MM.1S (cell line): ENCODE results near the gene ITGA3.
A peak's percentile ranks its signal among the peaks of the same experiment; 100 is the strongest.

Experiments
- DNase-seq: peaks from one replicate; pipeline ENCODE4 v3.0.0-alpha.2; 2015
- H2AFZ ChIP-seq: fragments of 300-600 bp; sonication (generic); 2 replicates; pipeline ENCODE4 v1.6.0; 2016; ENCODE audit warnings: antibody characterized with exemption, low read length
- H3F3A ChIP-seq: fragments of 300-600 bp; sonication (generic); 2 replicates; pipeline ENCODE4 v1.6.1; 2016; ENCODE audit warnings: mild to moderate bottlenecking, antibody characterized with exemption, low read length, moderate library complexity, mixed read lengths; ENCODE audit not compliant: insufficient read depth
- H3K27ac ChIP-seq: fragments of 300-600 bp; sonication (generic); 2 replicates; pipeline ENCODE4 v1.5.1; 2016; ENCODE audit warnings: mild to moderate bottlenecking, low read length
- H3K27me3 ChIP-seq: fragments of 300-600 bp; sonication (generic); replicated peaks from 2 replicates; pipeline ENCODE4 v1.6.0; 2016; ENCODE audit warnings: low read length; ENCODE audit not compliant: insufficient read depth
- H3K36me3 ChIP-seq: fragments of 300-600 bp; sonication (generic); replicated peaks from 2 replicates; pipeline ENCODE4 v1.6.1; 2016; ENCODE audit warnings: mild to moderate bottlenecking, low read length, mixed read lengths; ENCODE audit not compliant: insufficient read depth
- H3K4me1 ChIP-seq: fragments of 300-600 bp; sonication (generic); 2 replicates; pipeline ENCODE4 v1.6.1; 2016; ENCODE audit warnings: low read length, mixed read lengths
- H3K4me2 ChIP-seq: fragments of 300-600 bp; sonication (generic); 2 replicates; pipeline ENCODE4 v1.6.0; 2016; ENCODE audit warnings: low read depth, low read length
- H3K4me3 ChIP-seq: fragments of 300-600 bp; sonication (generic); 2 replicates; pipeline ENCODE4 v1.5.1; 2016; ENCODE audit warnings: low read length, mixed read lengths
- H3K79me2 ChIP-seq: fragments of 300-600 bp; sonication (generic); 2 replicates; pipeline ENCODE4 v1.6.1; 2016; ENCODE audit warnings: mixed run types, low read length, mixed read lengths
- H3K9ac ChIP-seq: fragments of 300-600 bp; sonication (generic); 2 replicates; pipeline ENCODE4 v1.6.1; 2016; ENCODE audit warnings: low read length, mixed read lengths
- H3K9me2 ChIP-seq: fragments of 300-600 bp; sonication (generic); replicated peaks from 2 replicates; pipeline ENCODE4 v1.6.1; 2016; ENCODE audit warnings: mild to moderate bottlenecking, low read length, mixed read lengths; ENCODE audit not compliant: insufficient read depth
- H3K9me3 ChIP-seq: fragments of 300-600 bp; sonication (generic); replicated peaks from 2 replicates; pipeline ENCODE4 v1.6.1; 2016; ENCODE audit warnings: mild to moderate bottlenecking, low read length, mixed read lengths; ENCODE audit not compliant: insufficient read depth
- H4K20me1 ChIP-seq: fragments of 300-600 bp; sonication (generic); 2 replicates; pipeline ENCODE4 v1.6.1; 2016; ENCODE audit warnings: mild to moderate bottlenecking, low read length, moderate library complexity, mixed read lengths; ENCODE audit not compliant: insufficient read depth
- CTCF ChIP-seq: fragments of 300-600 bp; sonication (generic); IDR thresholded peaks from 2 replicates; pipeline ENCODE4 v1.5.1; 2016; ENCODE audit warnings: antibody characterized with exemption, low read length, mixed read lengths
- EZH2 ChIP-seq: fragments of 300-600 bp; sonication (generic); optimal IDR thresholded peaks from 2 replicates; pipeline ENCODE3; 2017; ENCODE audit warnings: low read depth, mild to moderate bottlenecking, antibody characterized with exemption, low read length, mixed read lengths
- EZH2phosphoT487 ChIP-seq: fragments of 300-600 bp; sonication (generic); IDR thresholded peaks from 2 replicates; pipeline ENCODE4 v1.6.1; 2018; ENCODE audit warnings: antibody characterized with exemption, low read length

The ITGA3 gene

GRCh38 chr17:50076591-50077235 is 20.8 kb downstream of the ITGA3 start:
- Histone ChIP-seq H3K4me3 (no peak overlapping the region), H3K9ac (no peak overlapping the region), H4K20me1 (no peaks in the 10 kb centered on the region), H3K4me2 (no peak overlapping the region), H3K27ac (no peak overlapping the region), H3K36me3 (no peaks in the 10 kb centered on the region), H3K9me3 (no peaks in the 10 kb centered on the region), H3K27me3 (no peaks in the 10 kb centered on the region), H3K9me2 (no peaks in the 10 kb centered on the region), H2AFZ (no peak overlapping the region), H3F3A (peaks cover 12% of the 10 kb centered on the region), H3K79me2 (no peaks in the 10 kb centered on the region), H3K4me1 (peaks cover 52% of the 10 kb centered on the region)
- no peak for DNase-seq
- TF ChIP-seq CTCF: no peak
- TF ChIP-seq EZH2phosphoT487: no peak
- TF ChIP-seq EZH2: no peak

- no peak overlapping the region for H3K4me3 ChIP-seq
- H3K9me2 ChIP-seq: no peaks in the 10 kb centered on the region
- H4K20me1 ChIP-seq: no peaks in the 10 kb centered on the region
- TF ChIP-seq EZH2phosphoT487 (no peak), EZH2 (no peak), CTCF (no peak)
- no peaks in the 10 kb centered on the region for H3K36me3 ChIP-seq
- H3K27ac ChIP-seq: no peak overlapping the region
- H2AFZ ChIP-seq: no peak overlapping the region
- no peak overlapping the region for H3K4me2 ChIP-seq
- no peak overlapping the region for H3K9ac ChIP-seq
- DNase-seq: no peak
- peaks cover 12% of the 10 kb centered on the region for H3F3A ChIP-seq
- H3K4me1 ChIP-seq: peaks cover 40% of the 10 kb centered on the region
- H3K27me3 ChIP-seq: no peaks in the 10 kb centered on the region
- H3K9me3 ChIP-seq: no peaks in the 10 kb centered on the region
- no peaks in the 10 kb centered on the region for H3K79me2 ChIP-seq
These were observed 22.5 kb downstream of the ITGA3 start for GRCh38 chr17:50078430-50078829.

- DNase-seq: no peak
- H3K4me3 ChIP-seq: no peak overlapping the region
- no peaks in the 10 kb centered on the region for H3K36me3 ChIP-seq
- no peaks in the 10 kb centered on the region for H4K20me1 ChIP-seq
- H3K9me2 ChIP-seq: no peaks in the 10 kb centered on the region
- peaks cover 40% of the 10 kb centered on the region for H3K4me1 ChIP-seq
- peaks cover 12% of the 10 kb centered on the region for H3F3A ChIP-seq
- no peak overlapping the region for H3K9ac ChIP-seq
- no peak overlapping the region for H3K4me2 ChIP-seq
- peak overlapping the region; percentile 82; the same call in 1 of the 2 replicates for H3K27ac ChIP-seq
- TF ChIP-seq CTCF (peak; percentile 30), EZH2phosphoT487 (no peak), EZH2 (no peak)
- no peak overlapping the region for H2AFZ ChIP-seq
- no peaks in the 10 kb centered on the region for H3K9me3 ChIP-seq
- H3K79me2 ChIP-seq: no peaks in the 10 kb centered on the region
- H3K27me3 ChIP-seq: no peaks in the 10 kb centered on the region
These were observed 23.6 kb downstream of the ITGA3 start for GRCh38 chr17:50079334-50080095.
